A172 (cell line): ENCODE results near the gene PRR23A. TPM values are rescaled to one million over a fixed set of nuclear protein-coding genes. Genes with fewer than 3 reads are reported as not detected.

Experiments used
- DNase-seq: peaks from one replicate; pipeline ENCODE4 v3.0.0-alpha.2; 2015; ENCODE audit warnings: low spot score
- total RNA-seq: library from RNA; depleted of rRNA; stranded (reverse); fragments of >200 nt; shearing (Covaris generic); gene quantifications from 2 replicates; pipeline ENCODE4 v1.2.3, GENCODE V29; 2014; rRNA removed

The PRR23A gene
- total RNA-seq, 1 experiment from 2014 or later = not detected

- no peak for DNase-seq
These were observed 33.1 kb downstream of the PRR23A start for GRCh38 chr3:138972941-138973340.

GRCh38 chr3:138971766-138972320, 34.2 kb downstream of the PRR23A start:
- no peak for DNase-seq

- no peak for DNase-seq
These were observed 41.1 kb downstream of the PRR23A start for GRCh38 chr3:138964923-138965322.

GRCh38 chr3:138964264-138964663, 41.8 kb downstream of the PRR23A start:
- DNase-seq = no peak

GRCh38 chr3:138962854-138963560, 43.1 kb downstream of the PRR23A start:
- no peak for DNase-seq

- DNase-seq = no peak
These were observed 45.6 kb downstream of the PRR23A start for GRCh38 chr3:138960417-138960852.

Other genes starting within 250 kb of the PRR23A start
- 11.6 and 12.1 TPM in 2 replicates for gene PIK3CB, start 171.3 kb downstream of the PRR23A start, total RNA-seq
- gene FOXL2, start 59.1 kb downstream of the PRR23A start, total RNA-seq = 1.2 and 1.9 TPM in 2 replicates
- 2.3 and 2.6 TPM in 2 replicates for gene FOXL2NB, start 59.1 kb downstream of the PRR23A start, total RNA-seq
- gene PRR23B, start 14.7 kb upstream of the PRR23A start, total RNA-seq = not detected in 2 replicates
- not detected in 2 replicates for gene PRR23C, start 38.6 kb upstream of the PRR23A start, total RNA-seq